ENCODE results near the gene DNTTIP2.

GRCh38 chr1:93846206-93846991 is 32.6 kb downstream of the DNTTIP2 start:
- TF ChIP-seq CTCF (IDR thresholded peaks at IDR 0.05; ENCODE audit: insufficient read depth, low read depth, low read length), result no peak
- no peak for TF ChIP-seq EZH2 (IDR thresholded peaks at IDR 0.05; ENCODE audit: insufficient read depth, low read length)
